DND-41 (cell line): ENCODE results near the gene TNIK.

Source experiments
- CTCF ChIP-seq: IDR thresholded peaks from 2 replicates; pipeline ENCODE4 v1.5.1; 2012; ENCODE audit warnings: borderline replicate concordance, low read length, moderate library complexity, mild to moderate bottlenecking; ENCODE audit not compliant: poor library complexity, severe bottlenecking; ENCODE audit errors: extremely low read depth
- EZH2 ChIP-seq: IDR thresholded peaks from 3 replicates; pipeline ENCODE4 v1.6.1; 2012; ENCODE audit warnings: borderline replicate concordance, low read depth, mild to moderate bottlenecking, moderate library complexity, low read length, inconsistent platforms; ENCODE audit not compliant: severe bottlenecking

GRCh38 chr3:171248426-171249111, 211.6 kb downstream of the TNIK start:
- no peak for TF ChIP-seq CTCF
- no peak for TF ChIP-seq EZH2
